IPS-15b (cell line): ENCODE measurements around the gene RUSC1.

Experiments
- H3K27me3 ChIP-seq: one replicate; pipeline ENCODE4 v1.6.1; 2013; ENCODE audit warnings: low read length; ENCODE audit not compliant: control insufficient read depth, insufficient read depth
- H3K36me3 ChIP-seq: one replicate; pipeline ENCODE4 v1.6.1; 2013; ENCODE audit warnings: low read length; ENCODE audit not compliant: control insufficient read depth, insufficient read depth
- H3K4me1 ChIP-seq: one replicate; pipeline ENCODE4 v1.6.1; 2013; ENCODE audit warnings: mild to moderate bottlenecking, low read length; ENCODE audit not compliant: control insufficient read depth, insufficient read depth
- H3K4me3 ChIP-seq: one replicate; pipeline ENCODE4 v1.5.1; 2013; ENCODE audit warnings: low read depth, low read length
- H3K9ac ChIP-seq: one replicate; pipeline ENCODE4 v1.6.1; 2013; ENCODE audit warnings: low read depth, mild to moderate bottlenecking, low read length
- H3K9me3 ChIP-seq: one replicate; pipeline ENCODE4 v1.6.1; 2013; ENCODE audit warnings: mild to moderate bottlenecking, low read length; ENCODE audit not compliant: control insufficient read depth, insufficient read depth

The RUSC1 gene

DNA sequence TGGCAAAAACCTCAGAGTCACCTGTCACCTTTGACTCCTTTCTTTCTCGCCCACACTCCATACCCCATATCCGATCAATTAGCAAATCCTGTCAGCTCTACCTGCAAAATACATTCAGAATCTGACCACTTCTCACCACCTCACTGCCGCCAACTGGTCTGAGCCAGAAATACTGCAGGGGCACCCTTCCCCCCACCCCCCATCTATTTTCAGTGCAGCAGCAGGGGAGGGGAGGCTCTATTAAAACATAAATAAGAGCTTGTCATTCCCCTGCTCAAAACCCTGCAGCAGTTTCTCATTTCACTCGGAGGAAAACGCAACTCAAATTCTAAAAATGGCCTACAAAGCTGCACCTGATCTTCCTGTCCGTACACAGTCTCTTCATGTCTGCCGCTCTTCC, 23.3 kb upstream of the RUSC1 start:
- no peak overlapping the region for H3K9ac ChIP-seq
- H3K4me3 ChIP-seq, result no peak overlapping the region
- H3K36me3 ChIP-seq, result no peaks in the 10 kb centered on the region
- H3K9me3 ChIP-seq, result no peaks in the 10 kb centered on the region
- H3K4me1 ChIP-seq, result peaks cover 11% of the 10 kb centered on the region
- peaks cover 35% of the 10 kb centered on the region for H3K27me3 ChIP-seq

DNA sequence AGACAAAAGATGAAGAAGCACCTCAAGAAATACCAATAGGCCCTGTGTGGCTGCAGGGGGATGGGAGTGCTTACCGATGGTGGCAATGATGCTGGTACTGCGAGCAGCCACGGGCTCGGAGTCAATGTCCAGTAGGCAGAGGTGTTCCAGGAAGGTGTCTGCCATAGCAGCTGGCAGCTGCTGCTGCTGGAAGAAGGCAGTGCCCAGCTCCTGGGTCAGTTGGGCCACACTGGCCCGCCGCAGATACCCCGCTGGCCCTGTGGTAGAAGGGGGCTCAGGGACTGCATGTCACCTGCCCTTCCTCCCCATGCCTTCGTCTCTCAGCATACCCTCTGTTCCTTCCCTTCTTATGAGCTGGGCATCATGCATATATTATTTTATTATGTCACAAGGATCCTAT, 20.7 kb upstream of the RUSC1 start:
- Histone ChIP-seq H3K36me3 (no peaks in the 10 kb centered on the region), H3K4me1 (peaks cover 11% of the 10 kb centered on the region), H3K27me3 (peaks cover 18% of the 10 kb centered on the region), H3K9ac (no peak overlapping the region), H3K4me3 (no peak overlapping the region), H3K9me3 (no peaks in the 10 kb centered on the region)

DNA sequence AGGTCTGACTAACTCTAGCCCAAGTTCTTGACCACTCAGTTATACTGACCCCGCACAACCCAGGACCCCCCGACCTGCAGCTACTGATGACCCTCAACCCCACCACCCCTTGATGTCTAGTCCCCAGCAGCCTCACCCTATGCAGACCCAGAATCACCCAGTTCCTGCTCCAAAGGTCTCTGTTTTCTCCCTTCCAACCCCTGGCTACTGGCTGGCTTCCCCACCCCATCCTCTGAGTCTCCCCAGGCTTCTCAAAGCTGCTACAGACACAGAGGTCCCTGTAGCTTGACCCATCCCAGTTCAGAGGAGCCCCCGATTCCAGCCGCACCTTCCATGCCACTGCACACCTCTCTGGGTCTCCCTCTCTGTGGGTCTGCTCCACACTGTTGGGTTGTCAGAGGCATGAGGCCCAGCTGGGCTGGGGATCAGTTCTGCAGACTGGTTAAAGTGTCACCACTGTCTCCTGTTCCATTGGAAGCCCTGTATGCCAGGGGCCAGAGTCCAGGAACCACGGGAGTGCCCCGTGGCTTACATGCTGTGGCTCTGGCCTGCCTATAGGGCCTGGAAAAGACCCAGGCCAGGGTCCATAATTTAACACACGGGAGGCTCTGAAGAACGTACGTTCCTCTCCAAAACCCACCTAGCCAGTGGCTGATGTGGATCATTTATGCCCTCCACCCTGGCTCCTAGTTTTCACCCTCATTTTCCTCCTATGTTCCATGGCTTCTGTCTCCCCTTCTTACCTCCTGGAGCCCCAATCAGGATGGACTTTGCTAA, 20.0 kb upstream of the RUSC1 start:
- Histone ChIP-seq H3K4me3 (no peak overlapping the region), H3K36me3 (no peaks in the 10 kb centered on the region), H3K4me1 (peaks cover 11% of the 10 kb centered on the region), H3K9ac (no peak overlapping the region), H3K27me3 (peaks cover 11% of the 10 kb centered on the region), H3K9me3 (no peaks in the 10 kb centered on the region)

DNA sequence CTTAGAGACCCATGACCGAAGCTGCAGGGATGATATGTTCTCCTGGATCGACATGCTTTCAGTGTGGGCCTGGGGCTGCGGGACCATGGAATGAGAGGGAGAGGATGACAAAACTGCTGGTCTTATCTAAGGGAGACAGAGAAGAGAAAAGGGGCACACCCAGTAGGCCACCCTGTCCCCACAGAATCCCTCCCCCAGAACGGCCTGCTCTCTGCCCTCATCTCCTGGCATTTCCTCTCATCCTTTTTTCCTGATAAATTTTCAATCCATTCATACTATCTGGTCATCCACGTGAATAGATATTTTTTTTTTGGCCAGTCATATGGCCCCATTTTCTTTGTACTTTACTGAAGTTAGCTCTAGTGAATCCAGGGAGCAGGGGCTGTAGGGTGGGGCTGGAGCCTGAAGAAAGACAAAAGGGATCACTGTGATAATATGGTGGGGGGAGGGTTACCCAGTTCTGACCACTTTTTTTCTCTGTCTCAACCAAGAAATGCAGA, 19.3 kb upstream of the RUSC1 start, which contains the start of gene PKLR:
TSS of gene PKLR (minus strand) at position 97 of the 500 bp plus-strand sequence. CDS start at position 54, 43 bp downstream.
- Histone ChIP-seq H3K9me3 (no peaks in the 10 kb centered on the region), H3K9ac (no peak within 1 kb of the TSS), H3K27me3 (peaks cover 7% of the 10 kb centered on the region), H3K4me3 (no peak within 1 kb of the TSS), H3K36me3 (no peaks in the 10 kb centered on the region), H3K4me1 (peaks cover 11% of the 10 kb centered on the region)

DNA sequence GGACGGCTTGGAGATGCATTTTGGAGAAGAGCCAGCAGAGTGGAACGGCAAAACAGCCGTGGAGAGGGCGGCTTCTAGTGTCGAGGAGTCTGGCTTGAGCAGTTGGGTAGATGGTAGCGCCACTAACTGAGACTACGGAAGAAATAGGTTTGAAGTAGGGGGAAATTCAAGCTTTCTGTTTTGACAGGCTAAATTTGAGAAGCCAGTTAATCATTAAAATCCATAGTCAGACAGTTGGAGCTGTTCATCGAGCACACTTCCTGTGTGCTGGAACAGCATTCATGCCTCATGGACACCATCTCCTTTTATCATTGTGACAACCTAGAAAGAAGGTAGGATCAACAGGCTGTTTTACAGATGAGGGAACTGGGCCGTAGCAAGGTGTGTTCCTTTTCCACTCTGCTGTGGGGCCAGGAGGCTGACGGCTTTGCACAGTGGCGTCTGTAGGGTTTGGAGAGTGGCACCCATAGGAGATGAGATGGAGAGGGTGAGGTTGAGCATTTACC, 16.1 kb upstream of the RUSC1 start:
- H3K4me1 ChIP-seq, result peaks cover 3% of the 10 kb centered on the region
- H3K27me3 ChIP-seq, result peaks cover 2% of the 10 kb centered on the region
- no peaks in the 10 kb centered on the region for H3K36me3 ChIP-seq

DNA sequence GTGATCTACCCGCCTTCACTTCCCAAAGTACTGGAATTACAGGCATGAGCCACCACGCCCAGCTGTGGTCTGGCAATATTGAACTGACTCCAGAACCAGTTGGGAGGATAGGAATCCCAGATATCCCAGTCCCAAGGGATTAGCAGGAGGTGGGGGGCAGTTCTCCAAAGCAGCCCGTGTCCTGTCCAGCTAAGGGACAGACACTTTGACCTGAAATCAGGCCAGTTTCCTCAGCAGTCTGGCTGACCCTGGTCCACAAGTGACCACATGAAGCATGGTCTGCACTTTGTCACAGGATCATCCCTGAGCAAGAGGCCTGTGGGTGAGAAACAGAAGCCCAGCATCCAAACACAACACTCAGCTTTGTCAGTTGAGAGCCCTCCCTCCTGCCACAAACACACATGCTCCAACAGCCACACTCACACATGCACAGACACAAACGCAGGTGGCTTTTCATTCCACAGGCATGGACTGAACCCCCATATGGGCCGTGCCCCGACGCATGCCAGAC, 14.8 kb upstream of the RUSC1 start:
- H3K4me3 ChIP-seq, result no peak overlapping the region
- H3K9me3 ChIP-seq, result no peaks in the 10 kb centered on the region
- peaks cover 4% of the 10 kb centered on the region for H3K36me3 ChIP-seq
- peaks cover 2% of the 10 kb centered on the region for H3K27me3 ChIP-seq
- peak overlapping the region; percentile 24 for H3K9ac ChIP-seq
- peaks cover 3% of the 10 kb centered on the region for H3K4me1 ChIP-seq

More for the DNA sequence above, 16.1 kb upstream of the RUSC1 start:
- Histone ChIP-seq H3K4me3 (no peak overlapping the region), H3K9me3 (no peaks in the 10 kb centered on the region), H3K9ac (no peak overlapping the region)

DNA sequence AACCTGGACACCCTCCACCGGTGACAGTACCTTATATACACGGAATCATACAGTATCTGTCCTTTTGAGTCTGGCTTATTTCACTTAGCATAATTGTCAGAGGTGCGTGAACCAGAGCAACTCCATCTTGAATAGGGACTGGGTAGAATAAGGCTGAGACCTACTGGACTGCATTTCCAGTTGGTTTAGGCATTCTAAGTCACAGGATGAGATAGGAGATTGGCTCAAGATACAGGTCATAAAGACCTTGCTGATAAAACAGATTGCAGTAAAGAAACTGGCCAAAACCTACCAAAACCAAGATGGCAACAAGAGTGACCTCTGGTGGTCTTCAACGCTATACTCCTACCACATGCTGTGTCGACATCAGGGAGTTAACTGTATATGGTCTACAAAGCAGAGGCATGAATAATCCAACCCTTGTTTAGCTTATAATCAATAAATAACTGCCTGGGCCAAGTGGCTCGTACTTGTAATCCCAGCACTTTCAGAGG, 13.4 kb upstream of the RUSC1 start:
- peaks cover 2% of the 10 kb centered on the region for H3K27me3 ChIP-seq
- H3K9ac ChIP-seq, result no peak overlapping the region
- H3K4me3 ChIP-seq, result no peak overlapping the region
- peaks cover 7% of the 10 kb centered on the region for H3K36me3 ChIP-seq
- no peaks in the 10 kb centered on the region for H3K4me1 ChIP-seq
- H3K9me3 ChIP-seq, result no peaks in the 10 kb centered on the region

DNA sequence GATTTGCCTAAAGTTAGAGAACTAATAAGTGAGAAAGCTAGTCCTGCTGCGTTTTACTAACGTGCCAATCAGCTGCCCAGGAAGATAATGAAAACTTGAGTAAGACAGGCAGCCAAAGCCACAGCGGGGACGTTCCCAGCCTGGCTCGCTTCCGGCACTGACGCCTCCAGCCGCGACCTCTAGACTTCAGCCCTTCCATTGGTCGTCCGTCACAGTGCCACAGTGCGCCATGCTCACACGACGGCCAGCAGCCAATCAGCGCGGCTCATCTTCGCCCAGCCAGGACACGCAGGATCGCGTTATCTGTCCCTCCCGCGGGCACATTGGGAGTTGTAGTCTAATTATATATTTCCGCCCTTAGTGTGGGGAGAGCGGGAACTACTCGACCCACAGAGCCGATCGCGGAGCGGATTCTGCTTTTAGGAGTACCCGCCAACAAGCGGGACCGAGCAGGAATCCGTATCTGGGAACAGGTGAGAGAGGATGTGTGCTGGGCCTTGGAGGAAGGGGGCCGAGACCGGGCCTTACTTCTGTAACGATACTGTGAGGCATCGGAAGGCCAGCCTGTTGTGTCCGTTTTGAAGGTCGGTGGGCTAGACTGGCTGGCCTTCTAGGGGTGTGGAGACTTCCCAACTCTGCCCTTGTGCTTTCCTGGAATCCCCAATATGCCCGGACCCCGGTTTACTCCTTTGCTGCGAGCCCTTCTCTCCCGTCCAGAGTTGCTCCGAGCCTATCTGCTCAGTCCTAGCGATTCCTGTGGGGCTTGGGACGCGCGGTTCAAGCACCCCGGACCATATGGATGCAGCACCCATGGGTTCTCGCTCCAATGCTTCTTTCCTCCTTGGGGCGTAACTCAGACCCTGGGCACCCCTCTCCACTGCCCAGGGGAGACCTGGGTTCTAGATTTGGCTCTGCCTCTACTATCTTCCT, 11.9 kb upstream of the RUSC1 start, which contains the start of gene FDPS:
TSS of gene FDPS (plus strand) at position 374 of the 930 bp plus-strand sequence. CDS start 924 bp downstream, outside the sequence.
- H3K27me3 ChIP-seq, result peaks cover 2% of the 10 kb centered on the region
- H3K36me3 ChIP-seq, result peaks cover 7% of the 10 kb centered on the region
- H3K9ac ChIP-seq, result peak within 1 kb of the TSS; percentile 97
- no peaks in the 10 kb centered on the region for H3K4me1 ChIP-seq
- H3K4me3 ChIP-seq, result peak within 1 kb of the TSS; percentile 99
- no peaks in the 10 kb centered on the region for H3K9me3 ChIP-seq

DNA sequence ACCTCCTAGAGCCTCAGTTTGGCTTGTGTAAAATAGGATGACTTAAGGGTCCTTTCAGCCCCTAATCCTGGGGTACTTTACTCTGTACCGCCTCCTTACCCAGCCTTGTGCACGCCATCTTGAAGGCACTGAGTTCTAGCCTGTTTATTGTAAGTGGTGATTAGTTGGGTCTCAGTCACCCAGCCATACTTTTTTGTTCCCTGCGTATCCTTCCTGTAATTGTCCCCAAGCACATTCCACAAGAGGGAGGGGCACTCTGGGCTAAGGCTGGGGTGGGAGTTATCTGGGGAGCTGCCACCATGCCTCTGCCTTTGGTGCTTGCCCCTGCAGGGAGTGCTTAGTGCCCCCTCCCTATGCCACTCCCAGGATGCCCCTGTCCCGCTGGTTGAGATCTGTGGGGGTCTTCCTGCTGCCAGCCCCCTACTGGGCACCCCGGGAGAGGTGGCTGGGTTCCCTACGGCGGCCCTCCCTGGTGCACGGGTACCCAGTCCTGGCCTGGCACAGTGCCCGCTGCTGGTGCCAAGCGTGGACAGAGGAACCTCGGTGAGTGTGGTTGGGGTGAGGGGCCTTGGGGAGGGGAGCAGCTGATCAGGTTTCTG, 11.2 kb upstream of the RUSC1 start:
- peak overlapping the region; percentile 97 for H3K9ac ChIP-seq
- peaks cover 2% of the 10 kb centered on the region for H3K27me3 ChIP-seq
- H3K36me3 ChIP-seq, result peaks cover 7% of the 10 kb centered on the region
- H3K9me3 ChIP-seq, result no peaks in the 10 kb centered on the region
- H3K4me1 ChIP-seq, result no peaks in the 10 kb centered on the region
- H3K4me3 ChIP-seq, result peak overlapping the region; percentile 99

DNA sequence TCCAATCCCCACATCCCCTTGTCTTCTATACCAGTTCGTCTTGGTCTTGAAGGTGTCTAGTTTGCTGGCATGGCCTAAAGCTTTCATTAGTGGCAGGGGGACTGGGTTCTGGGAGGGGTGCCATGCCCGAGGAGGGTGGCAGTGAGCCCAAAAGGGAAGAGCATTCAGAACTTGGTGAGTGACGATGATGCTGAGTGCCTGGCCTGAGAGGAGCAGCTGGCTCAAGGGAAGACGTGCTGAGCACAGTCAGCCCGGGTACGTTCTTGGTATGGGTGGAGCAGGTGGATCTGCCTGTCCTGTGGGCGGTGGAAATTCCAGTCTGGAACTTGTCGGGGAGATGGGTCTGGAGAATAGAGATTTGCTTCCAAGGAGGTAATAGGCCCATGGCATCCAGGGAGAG, 7.4 kb upstream of the RUSC1 start:
- Histone ChIP-seq H3K9ac (no peak overlapping the region), H3K36me3 (peaks cover 16% of the 10 kb centered on the region), H3K4me1 (no peaks in the 10 kb centered on the region), H3K9me3 (no peaks in the 10 kb centered on the region), H3K4me3 (no peak overlapping the region), H3K27me3 (no peaks in the 10 kb centered on the region)

DNA sequence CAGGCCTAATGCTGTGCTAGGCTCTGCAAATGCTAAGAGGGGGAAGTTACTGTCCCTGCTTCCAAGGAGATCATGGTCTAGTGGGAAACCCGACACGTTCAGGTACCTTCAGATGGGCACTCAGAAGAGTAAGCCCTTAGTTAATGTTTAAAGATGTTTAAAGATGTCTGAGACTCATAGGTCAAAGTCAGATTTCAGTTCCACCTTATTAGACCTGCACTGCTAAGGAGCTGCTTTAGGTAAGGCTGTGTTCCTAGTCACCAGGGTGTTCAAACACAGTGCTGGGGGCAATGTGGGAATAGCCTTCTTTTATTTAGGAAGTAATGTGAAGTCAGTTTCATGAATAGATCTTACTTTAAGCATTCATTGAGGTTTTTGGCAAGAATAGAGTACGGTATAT, 3.8 kb upstream of the RUSC1 start:
- H3K36me3 ChIP-seq, result peaks cover 9% of the 10 kb centered on the region

More for the DNA sequence above, 3.8 kb upstream of the RUSC1 start:
- H3K9ac ChIP-seq, result no peak overlapping the region
- peaks cover 9% of the 10 kb centered on the region for H3K4me1 ChIP-seq
- H3K4me3 ChIP-seq, result no peak overlapping the region
- no peaks in the 10 kb centered on the region for H3K9me3 ChIP-seq
- H3K27me3 ChIP-seq, result peaks cover 7% of the 10 kb centered on the region
